GM18526 (cell line): ENCODE results near the gene MGST2.

Experiments used
- POLR2A ChIP-seq: IDR thresholded peaks from 3 replicates; pipeline ENCODE4 v1.6.1; 2011; ENCODE audit not compliant: insufficient read length; ENCODE audit errors: extremely low read depth

MGST2 gene

GRCh38 chr4:139635966-139636365 lies 29.7 kb upstream of the MGST2 start:
- TF ChIP-seq POLR2A = no peak

- no peak for TF ChIP-seq POLR2A
Observed at GRCh38 chr4:139639654-139640053, 26.0 kb upstream of the MGST2 start.

- no peak for TF ChIP-seq POLR2A
Observed at GRCh38 chr4:139641218-139641617, 24.4 kb upstream of the MGST2 start.

- no peak for TF ChIP-seq POLR2A
Observed at GRCh38 chr4:139642364-139642763, 23.3 kb upstream of the MGST2 start.

GRCh38 chr4:139643042-139643895 lies 22.4 kb upstream of the MGST2 start:
- TF ChIP-seq POLR2A = no peak

DNA sequence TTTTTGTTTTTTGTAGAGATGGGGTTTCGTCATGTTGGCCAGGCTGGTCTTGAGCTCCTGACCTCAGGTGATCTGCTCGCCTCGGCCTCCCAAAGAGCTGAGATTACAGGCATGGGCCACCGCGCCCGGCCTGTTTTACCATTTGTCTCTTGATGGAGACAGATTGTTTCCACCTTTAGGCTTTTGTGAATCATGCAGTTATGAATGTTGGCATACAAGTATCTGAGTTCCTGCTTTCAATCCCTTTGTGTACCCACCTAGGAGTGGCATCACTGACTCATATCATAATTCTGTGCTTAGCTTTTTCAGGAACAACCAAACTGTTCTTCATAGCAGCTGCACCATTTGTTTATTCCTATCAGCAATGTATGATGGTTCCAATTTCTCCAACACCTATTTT lies 20.2 kb upstream of the MGST2 start:
- TF ChIP-seq POLR2A = no peak

DNA sequence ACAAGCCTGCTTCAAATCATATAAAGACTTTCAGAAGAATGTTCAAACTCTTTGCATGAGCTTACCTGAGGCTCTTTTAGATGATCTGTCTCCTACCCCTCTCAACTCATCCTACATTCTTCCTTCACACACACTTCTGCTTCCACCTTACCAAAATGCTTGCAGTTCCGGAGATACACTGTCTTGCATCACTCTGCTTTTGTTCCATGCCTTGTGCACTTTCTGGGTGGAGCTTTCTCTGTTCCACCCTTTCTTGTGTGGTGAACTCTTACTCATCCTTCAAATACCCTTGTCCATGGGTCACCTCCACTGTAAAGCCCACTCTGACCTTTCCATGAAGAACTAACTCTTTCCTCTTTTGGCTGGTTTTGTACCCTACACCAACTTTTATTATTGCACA lies 18.4 kb upstream of the MGST2 start:
- TF ChIP-seq POLR2A = no peak

DNA sequence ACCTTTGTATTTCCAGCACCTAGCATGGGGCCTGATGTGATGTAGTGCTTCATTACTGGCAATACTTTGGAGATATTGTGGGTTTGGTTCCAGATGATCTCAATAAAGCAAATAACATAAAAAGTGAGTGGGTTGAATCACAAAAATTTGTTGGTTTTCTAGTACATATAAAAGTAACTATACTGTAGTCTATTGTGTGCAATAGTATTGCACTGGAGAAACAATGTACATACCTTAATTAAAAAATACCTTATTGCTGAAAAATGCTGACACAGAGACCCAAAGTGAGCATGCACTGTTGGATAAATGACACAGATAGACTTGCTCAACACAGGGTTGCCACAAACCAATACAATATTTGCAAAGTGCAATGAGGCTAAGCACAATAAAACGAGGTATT lies 17.7 kb upstream of the MGST2 start:
- TF ChIP-seq POLR2A = no peak

DNA sequence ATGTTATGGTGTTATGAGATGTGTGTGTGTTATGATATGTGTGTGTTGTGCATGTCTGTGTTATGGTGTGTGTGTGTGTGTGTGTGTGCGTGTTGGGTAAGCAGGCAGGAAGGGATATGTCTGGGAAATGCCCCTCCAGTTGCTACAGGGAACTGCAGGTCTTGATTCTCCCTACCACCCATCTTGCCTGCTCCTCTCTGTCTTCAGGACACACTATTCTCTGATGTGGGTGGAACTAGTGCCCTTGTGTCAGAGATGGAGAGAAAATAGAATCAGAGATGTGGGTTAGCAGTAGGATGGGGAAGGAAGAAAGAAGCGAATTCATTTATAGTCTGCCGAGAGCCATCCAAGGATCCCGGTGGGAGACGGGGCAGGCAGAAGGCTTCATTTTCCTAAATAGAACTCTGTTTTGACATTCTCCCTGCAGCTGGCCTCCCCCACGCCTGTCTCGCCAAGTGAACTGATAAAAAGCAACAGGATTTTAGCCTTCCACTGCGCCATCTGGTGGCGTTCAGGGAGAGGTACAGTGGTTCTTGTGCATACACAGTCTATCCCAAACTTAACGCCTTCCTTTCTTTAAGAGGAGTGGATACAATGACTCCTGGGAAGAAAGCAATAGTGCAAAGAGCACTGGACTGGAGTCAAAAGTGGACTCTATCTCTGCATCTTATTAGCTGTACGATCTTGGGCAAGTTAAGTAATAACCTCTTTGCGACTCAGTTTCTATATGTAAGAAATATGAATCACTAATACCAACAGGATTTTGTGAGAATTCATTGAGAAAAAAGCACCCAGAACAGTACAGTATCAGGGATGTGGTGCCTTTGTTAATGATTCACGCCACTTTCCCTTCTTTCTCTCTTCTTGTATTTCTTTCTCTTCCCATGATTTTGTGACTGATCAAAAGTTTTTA lies 14.1 kb upstream of the MGST2 start:
- no peak for TF ChIP-seq POLR2A

- TF ChIP-seq POLR2A = no peak
Observed at GRCh38 chr4:139654516-139654915, 11.1 kb upstream of the MGST2 start.

GRCh38 chr4:139655116-139655515 lies 10.5 kb upstream of the MGST2 start:
- no peak for TF ChIP-seq POLR2A

GRCh38 chr4:139656614-139657486 lies 8.8 kb upstream of the MGST2 start:
- TF ChIP-seq POLR2A = no peak

GRCh38 chr4:139658185-139658584 lies 7.4 kb upstream of the MGST2 start:
- no peak for TF ChIP-seq POLR2A

- no peak for TF ChIP-seq POLR2A
Observed at GRCh38 chr4:139658586-139659382, 6.8 kb upstream of the MGST2 start.
